ENCODE results near the gene SMARCD3. TPM values are rescaled to one million over a fixed set of nuclear protein-coding genes. Genes with fewer than 3 reads are reported as not detected.

Gene SMARCD3
- 10 to 100 TPM; 28.0 to 32.9 (median 31.2) TPM for total RNA-seq (2021; fragmentation: NEBNext Ultra II Directional; extraction: Animal tissue kit (Norgen Biotek cat#: 25700))
- long read RNA-seq, partial matches to known transcripts = 1 of 4 reads
- long read RNA-seq, other reads (novel, unspliced or antisense) = 2 of 4 reads

GRCh38 chr7:151248346-151249033 lies at the start of gene SMARCD3:
Gene SMARCD3 (minus strand): TSS chr7:151248694. CDS start chr7:151248562, 132 bp downstream.
- Mint-ChIP-seq H3K4me1 (ENCODE audit: low read depth) (peaks cover 55% of the 10 kb centered on the region), H3K4me3 (peak within 1 kb of the TSS; percentile 95), H3K9me3 (no peaks in the 10 kb centered on the region), H3K27ac (peak within 1 kb of the TSS; percentile 85), H3K27me3 (ENCODE audit: insufficient read depth) (no peaks in the 10 kb centered on the region; the same call in 1 of the 2 replicates), H3K36me3 (ENCODE audit: low read depth) (no peaks in the 10 kb centered on the region)
- DNase-seq = peak; percentile 17
- no peak for TF ChIP-seq CTCF (IDR thresholded peaks at IDR 0.05)

- Mint-ChIP-seq H3K27ac (no peak overlapping the region), H3K4me1 (ENCODE audit: low read depth) (no peaks in the 10 kb centered on the region), H3K4me3 (no peak overlapping the region), H3K27me3 (ENCODE audit: insufficient read depth) (peaks cover 5% of the 10 kb centered on the region), H3K9me3 (peaks cover 12% of the 10 kb centered on the region), H3K36me3 (ENCODE audit: low read depth) (no peaks in the 10 kb centered on the region; the same call in 1 of the 2 replicates)
- no peak for TF ChIP-seq CTCF (IDR thresholded peaks at IDR 0.05)
- DNase-seq = no peak
These were observed 47.9 kb upstream of the SMARCD3 start for GRCh38 chr7:151296202-151296992.

GRCh38 chr7:151292850-151293249 lies 44.4 kb upstream of the SMARCD3 start:
- TF ChIP-seq CTCF (IDR thresholded peaks at IDR 0.05) = no peak
- Mint-ChIP-seq H3K27me3 (ENCODE audit: insufficient read depth) (no peaks in the 10 kb centered on the region; the same call in none of the 2 replicates), H3K9me3 (peaks cover 9% of the 10 kb centered on the region), H3K4me3 (no peak overlapping the region), H3K4me1 (ENCODE audit: low read depth) (no peaks in the 10 kb centered on the region), H3K36me3 (ENCODE audit: low read depth) (no peaks in the 10 kb centered on the region), H3K27ac (no peak overlapping the region)
- no peak for DNase-seq

GRCh38 chr7:151291206-151291605 lies 42.7 kb upstream of the SMARCD3 start:
- Mint-ChIP-seq H3K27ac (no peak overlapping the region), H3K4me3 (no peak overlapping the region), H3K27me3 (ENCODE audit: insufficient read depth) (peaks cover 3% of the 10 kb centered on the region), H3K36me3 (ENCODE audit: low read depth) (no peaks in the 10 kb centered on the region), H3K4me1 (ENCODE audit: low read depth) (no peaks in the 10 kb centered on the region), H3K9me3 (peaks cover 4% of the 10 kb centered on the region)
- DNase-seq = no peak
- no peak for TF ChIP-seq CTCF (IDR thresholded peaks at IDR 0.05)

- Mint-ChIP-seq H3K4me1 (ENCODE audit: low read depth) (no peaks in the 10 kb centered on the region), H3K4me3 (no peak overlapping the region), H3K27ac (no peak overlapping the region), H3K9me3 (no peaks in the 10 kb centered on the region), H3K36me3 (ENCODE audit: low read depth) (no peaks in the 10 kb centered on the region), H3K27me3 (ENCODE audit: insufficient read depth) (peaks cover 6% of the 10 kb centered on the region)
- no peak for TF ChIP-seq CTCF (IDR thresholded peaks at IDR 0.05)
- DNase-seq = no peak
These were observed 41.9 kb upstream of the SMARCD3 start for GRCh38 chr7:151290355-151290760.

All from HFFc6 (cell line).